Keratinocyte (primary cell): ENCODE measurements around the gene ACOXL.

Experiments
- EZH2 ChIP-seq: IDR thresholded peaks from one replicate; pipeline ENCODE4 v1.6.1; 2012; ENCODE audit warnings: inconsistent platforms, mild to moderate bottlenecking, low read length, moderate library complexity
- TF ChIP-seq, protein P1 (sequence below), 3 experiments: IDR thresholded peaks in 1 of 3; conservative IDR thresholded peaks in 1 of 3; optimal IDR thresholded peaks in 1 of 3; 2 replicates in 2 of 3; 3 replicates in 1 of 3; pipeline versions ENCODE3 to v1.5.1; 2011; ENCODE audit warnings: low read length in 3 of 3, mild to moderate bottlenecking in 3 of 3, moderate library complexity in 2 of 3, control low read depth in 1 of 3, inconsistent platforms in 1 of 3; ENCODE audit not compliant: insufficient read depth in 2 of 3; ENCODE audit errors: extremely low read depth in 1 of 3

DNA sequence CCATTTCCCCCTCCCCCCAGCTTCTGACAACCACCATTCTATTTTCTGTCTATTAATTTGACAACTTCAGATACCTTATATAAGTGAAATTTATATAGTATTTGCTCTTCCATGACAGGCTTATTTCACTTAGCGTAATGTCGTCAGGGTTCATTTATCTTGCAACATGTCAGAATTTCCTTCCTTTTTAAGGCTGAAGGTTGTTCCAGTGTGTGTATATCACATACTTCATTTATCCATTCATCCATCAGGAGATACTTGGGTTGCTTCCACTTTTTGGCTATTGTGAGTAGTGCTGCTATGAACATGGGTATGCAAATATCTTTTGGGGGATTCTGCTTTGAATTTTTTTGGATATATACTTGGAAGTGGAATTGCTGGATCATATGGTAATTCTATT is 395.7 kb downstream of the ACOXL start:
- TF ChIP-seq, protein P1, sequence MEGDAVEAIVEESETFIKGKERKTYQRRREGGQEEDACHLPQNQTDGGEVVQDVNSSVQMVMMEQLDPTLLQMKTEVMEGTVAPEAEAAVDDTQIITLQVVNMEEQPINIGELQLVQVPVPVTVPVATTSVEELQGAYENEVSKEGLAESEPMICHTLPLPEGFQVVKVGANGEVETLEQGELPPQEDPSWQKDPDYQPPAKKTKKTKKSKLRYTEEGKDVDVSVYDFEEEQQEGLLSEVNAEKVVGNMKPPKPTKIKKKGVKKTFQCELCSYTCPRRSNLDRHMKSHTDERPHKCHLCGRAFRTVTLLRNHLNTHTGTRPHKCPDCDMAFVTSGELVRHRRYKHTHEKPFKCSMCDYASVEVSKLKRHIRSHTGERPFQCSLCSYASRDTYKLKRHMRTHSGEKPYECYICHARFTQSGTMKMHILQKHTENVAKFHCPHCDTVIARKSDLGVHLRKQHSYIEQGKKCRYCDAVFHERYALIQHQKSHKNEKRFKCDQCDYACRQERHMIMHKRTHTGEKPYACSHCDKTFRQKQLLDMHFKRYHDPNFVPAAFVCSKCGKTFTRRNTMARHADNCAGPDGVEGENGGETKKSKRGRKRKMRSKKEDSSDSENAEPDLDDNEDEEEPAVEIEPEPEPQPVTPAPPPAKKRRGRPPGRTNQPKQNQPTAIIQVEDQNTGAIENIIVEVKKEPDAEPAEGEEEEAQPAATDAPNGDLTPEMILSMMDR (optimal IDR thresholded peaks at IDR 0.05 in 1 of 3, IDR thresholded peaks at IDR 0.05 in 1 of 3, conservative IDR thresholded peaks at IDR 0.05 in 1 of 3; ENCODE audit: extremely low read depth in 1 of 3, insufficient read depth in 2 of 3, low read length in 3 of 3): no peak
- no peak for TF ChIP-seq EZH2
